ENCODE results near the gene BAX. TPM values are rescaled to one million over a fixed set of nuclear protein-coding genes. Genes with fewer than 3 reads are reported as not detected.
A peak's percentile ranks its signal among the peaks of the same experiment; 100 is the strongest.

The BAX gene
- total and polyA plus RNA-seq, 9 of the 15 experiments (the other 6 are each of a cell fraction or from before 2014, with no cell fraction given): 3.2 to 95.4 (median 44.5) TPM

DNA sequence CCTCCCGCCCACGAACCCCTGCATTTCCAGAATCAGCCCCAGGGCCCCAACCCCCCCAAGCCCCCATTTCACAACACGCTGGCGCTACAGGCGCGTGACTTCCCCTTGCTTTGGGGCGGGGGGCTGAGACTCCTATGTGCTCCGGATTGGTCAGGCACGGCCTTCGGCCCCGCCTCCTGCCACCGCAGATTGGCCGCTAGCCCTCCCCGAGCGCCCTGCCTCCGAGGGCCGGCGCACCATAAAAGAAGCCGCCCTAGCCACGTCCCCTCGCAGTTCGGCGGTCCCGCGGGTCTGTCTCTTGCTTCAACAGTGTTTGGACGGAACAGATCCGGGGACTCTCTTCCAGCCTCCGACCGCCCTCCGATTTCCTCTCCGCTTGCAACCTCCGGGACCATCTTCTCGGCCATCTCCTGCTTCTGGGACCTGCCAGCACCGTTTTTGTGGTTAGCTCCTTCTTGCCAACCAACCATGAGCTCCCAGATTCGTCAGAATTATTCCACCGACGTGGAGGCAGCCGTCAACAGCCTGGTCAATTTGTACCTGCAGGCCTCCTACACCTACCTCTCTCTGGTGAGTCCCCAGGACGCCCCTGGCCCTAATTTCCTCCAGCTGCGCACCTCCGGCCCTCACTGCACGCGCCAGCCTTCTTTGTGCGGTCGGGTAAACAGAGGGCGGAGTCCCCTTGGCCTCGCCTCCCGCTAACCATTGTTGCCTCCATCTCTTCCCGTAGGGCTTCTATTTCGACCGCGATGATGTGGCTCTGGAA is 10.5 kb downstream of the BAX start, which contains the start of gene FTL (continued):
- TF ChIP-seq, protein P1, sequence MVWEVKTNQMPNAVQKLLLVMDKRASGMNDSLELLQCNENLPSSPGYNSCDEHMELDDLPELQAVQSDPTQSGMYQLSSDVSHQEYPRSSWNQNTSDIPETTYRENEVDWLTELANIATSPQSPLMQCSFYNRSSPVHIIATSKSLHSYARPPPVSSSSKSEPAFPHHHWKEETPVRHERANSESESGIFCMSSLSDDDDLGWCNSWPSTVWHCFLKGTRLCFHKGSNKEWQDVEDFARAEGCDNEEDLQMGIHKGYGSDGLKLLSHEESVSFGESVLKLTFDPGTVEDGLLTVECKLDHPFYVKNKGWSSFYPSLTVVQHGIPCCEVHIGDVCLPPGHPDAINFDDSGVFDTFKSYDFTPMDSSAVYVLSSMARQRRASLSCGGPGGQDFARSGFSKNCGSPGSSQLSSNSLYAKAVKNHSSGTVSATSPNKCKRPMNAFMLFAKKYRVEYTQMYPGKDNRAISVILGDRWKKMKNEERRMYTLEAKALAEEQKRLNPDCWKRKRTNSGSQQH (CRISPR knock-in tag; IDR thresholded peaks at IDR 0.05): 0 out of 2 replicates have a peak, but pooled peaks have one; percentile 78
- no peak for TF ChIP-seq NR4A1 (CRISPR knock-in tag; IDR thresholded peaks at IDR 0.05)
- TF ChIP-seq NR4A1 (tag; IDR thresholded peaks at IDR 0.05): 0 out of 2 replicates have a peak, but pooled peaks have one; percentile 31
- no peak for TF ChIP-seq SNIP1 (IDR thresholded peaks at IDR 0.05; ENCODE audit: low read depth)
- TF ChIP-seq ZNF668 (CRISPR knock-in tag; IDR thresholded peaks at IDR 0.05): no peak
- TF ChIP-seq SIRT6 (IDR thresholded peaks at IDR 0.05; ENCODE audit: low read depth, low read length): no peak
- no peak for TF ChIP-seq NELFE (IDR thresholded peaks at IDR 0.05; ENCODE audit: insufficient read depth, insufficient read length)
- peak; percentile 36; the same call in 1 of the 2 replicates for TF ChIP-seq IRF2 (CRISPR knock-in tag; IDR thresholded peaks at IDR 0.05)
- TF ChIP-seq, protein P2, sequence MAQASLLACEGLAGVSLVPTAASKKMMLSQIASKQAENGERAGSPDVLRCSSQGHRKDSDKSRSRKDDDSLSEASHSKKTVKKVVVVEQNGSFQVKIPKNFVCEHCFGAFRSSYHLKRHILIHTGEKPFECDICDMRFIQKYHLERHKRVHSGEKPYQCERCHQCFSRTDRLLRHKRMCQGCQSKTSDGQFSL (CRISPR knock-in tag; IDR thresholded peaks at IDR 0.05): peak; percentile 87
- TF ChIP-seq, protein P2 (tag; IDR thresholded peaks at IDR 0.05): peak in 1 of 2 experiments; percentile 69; a peak in 1 of 4 replicates
- TF ChIP-seq, protein P3, sequence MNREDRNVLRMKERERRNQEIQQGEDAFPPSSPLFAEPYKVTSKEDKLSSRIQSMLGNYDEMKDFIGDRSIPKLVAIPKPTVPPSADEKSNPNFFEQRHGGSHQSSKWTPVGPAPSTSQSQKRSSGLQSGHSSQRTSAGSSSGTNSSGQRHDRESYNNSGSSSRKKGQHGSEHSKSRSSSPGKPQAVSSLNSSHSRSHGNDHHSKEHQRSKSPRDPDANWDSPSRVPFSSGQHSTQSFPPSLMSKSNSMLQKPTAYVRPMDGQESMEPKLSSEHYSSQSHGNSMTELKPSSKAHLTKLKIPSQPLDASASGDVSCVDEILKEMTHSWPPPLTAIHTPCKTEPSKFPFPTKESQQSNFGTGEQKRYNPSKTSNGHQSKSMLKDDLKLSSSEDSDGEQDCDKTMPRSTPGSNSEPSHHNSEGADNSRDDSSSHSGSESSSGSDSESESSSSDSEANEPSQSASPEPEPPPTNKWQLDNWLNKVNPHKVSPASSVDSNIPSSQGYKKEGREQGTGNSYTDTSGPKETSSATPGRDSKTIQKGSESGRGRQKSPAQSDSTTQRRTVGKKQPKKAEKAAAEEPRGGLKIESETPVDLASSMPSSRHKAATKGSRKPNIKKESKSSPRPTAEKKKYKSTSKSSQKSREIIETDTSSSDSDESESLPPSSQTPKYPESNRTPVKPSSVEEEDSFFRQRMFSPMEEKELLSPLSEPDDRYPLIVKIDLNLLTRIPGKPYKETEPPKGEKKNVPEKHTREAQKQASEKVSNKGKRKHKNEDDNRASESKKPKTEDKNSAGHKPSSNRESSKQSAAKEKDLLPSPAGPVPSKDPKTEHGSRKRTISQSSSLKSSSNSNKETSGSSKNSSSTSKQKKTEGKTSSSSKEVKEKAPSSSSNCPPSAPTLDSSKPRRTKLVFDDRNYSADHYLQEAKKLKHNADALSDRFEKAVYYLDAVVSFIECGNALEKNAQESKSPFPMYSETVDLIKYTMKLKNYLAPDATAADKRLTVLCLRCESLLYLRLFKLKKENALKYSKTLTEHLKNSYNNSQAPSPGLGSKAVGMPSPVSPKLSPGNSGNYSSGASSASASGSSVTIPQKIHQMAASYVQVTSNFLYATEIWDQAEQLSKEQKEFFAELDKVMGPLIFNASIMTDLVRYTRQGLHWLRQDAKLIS (CRISPR knock-in tag; IDR thresholded peaks at IDR 0.05): peak; percentile 100
- TF ChIP-seq POLR2A (conservative IDR thresholded peaks at IDR 0.05): peak; percentile 100
- no peak for TF ChIP-seq RBM17 (IDR thresholded peaks at IDR 0.05; ENCODE audit: borderline replicate concordance, low read depth, low read length)
- peak; percentile 82; the same call in 1 of the 2 replicates for TF ChIP-seq CBFB (CRISPR knock-in tag; IDR thresholded peaks at IDR 0.05)
- TF ChIP-seq, protein P4, sequence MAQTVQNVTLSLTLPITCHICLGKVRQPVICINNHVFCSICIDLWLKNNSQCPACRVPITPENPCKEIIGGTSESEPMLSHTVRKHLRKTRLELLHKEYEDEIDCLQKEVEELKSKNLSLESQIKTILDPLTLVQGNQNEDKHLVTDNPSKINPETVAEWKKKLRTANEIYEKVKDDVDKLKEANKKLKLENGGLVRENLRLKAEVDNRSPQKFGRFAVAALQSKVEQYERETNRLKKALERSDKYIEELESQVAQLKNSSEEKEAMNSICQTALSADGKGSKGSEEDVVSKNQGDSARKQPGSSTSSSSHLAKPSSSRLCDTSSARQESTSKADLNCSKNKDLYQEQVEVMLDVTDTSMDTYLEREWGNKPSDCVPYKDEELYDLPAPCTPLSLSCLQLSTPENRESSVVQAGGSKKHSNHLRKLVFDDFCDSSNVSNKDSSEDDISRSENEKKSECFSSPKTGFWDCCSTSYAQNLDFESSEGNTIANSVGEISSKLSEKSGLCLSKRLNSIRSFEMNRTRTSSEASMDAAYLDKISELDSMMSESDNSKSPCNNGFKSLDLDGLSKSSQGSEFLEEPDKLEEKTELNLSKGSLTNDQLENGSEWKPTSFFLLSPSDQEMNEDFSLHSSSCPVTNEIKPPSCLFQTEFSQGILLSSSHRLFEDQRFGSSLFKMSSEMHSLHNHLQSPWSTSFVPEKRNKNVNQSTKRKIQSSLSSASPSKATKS (CRISPR knock-in tag; IDR thresholded peaks at IDR 0.05): no peak
- no peak for TF ChIP-seq ZNF232 (CRISPR knock-in tag; IDR thresholded peaks at IDR 0.05)
- TF ChIP-seq SAP30 (IDR thresholded peaks at IDR 0.05; ENCODE audit: borderline replicate concordance, insufficient read depth, low read depth, low read length, poor library complexity, severe bottlenecking): peak; percentile 83
- TF ChIP-seq TFAM (CRISPR knock-in tag; conservative IDR thresholded peaks at IDR 0.05): no peak
